Lower lobe of right lung (tissue), 2 donors: ENCODE data around the gene TMEM107. TPM values are rescaled to one million over a fixed set of nuclear protein-coding genes. Genes with fewer than 3 reads are reported as not detected.
A peak's percentile ranks its signal among the peaks of the same experiment; 100 is the strongest.

Experiments
- ATAC-seq, 2 donors: fragments of 200-7000 bp; cut with Tn5 transposase; one replicate each; pipeline ENCODE4 v1.9.1; 2020 to 2022; ENCODE audit warnings: mild to moderate bottlenecking in 2 of 2, moderate library complexity in 2 of 2
- DNase-seq: peaks from one replicate; pipeline ENCODE4 v3.0.0-alpha.2; 2020
- H3K27ac ChIP-seq: fragments of 200-600 bp; one replicate; pipeline ENCODE4 v1.8.0; 2022
- H3K27me3 ChIP-seq: fragments of 200-600 bp; one replicate; pipeline ENCODE4 v1.8.0; 2022; ENCODE audit warnings: low read depth
- H3K36me3 ChIP-seq: fragments of 200-600 bp; one replicate; pipeline ENCODE4 v1.8.0; 2022; ENCODE audit warnings: mild to moderate bottlenecking
- H3K4me1 ChIP-seq: fragments of 200-600 bp; one replicate; pipeline ENCODE4 v1.8.0; 2022
- H3K4me3 ChIP-seq: fragments of 200-600 bp; one replicate; pipeline ENCODE4 v1.8.0; 2022; ENCODE audit warnings: mild to moderate bottlenecking
- H3K9me3 ChIP-seq: fragments of 200-600 bp; one replicate; pipeline ENCODE4 v1.8.0; 2022
- intact Hi-C: fragments of 100-400 bp; cut with DNase I; formaldehyde crosslinking; loops from one replicate; pipeline ENCODE4 v1.11.0; 2022
- total RNA-seq: library from RNA; stranded (reverse); fragmentation: NEBNext Ultra II Directional; extraction: Animal tissue kit (Norgen Biotek cat#: 25700); gene quantifications from one replicate; pipeline ENCODE4 v1.2.1, GENCODE V29; 2021
- TF ChIP-seq, protein P1 (sequence below): fragments of 200-600 bp; IDR thresholded peaks from one replicate; pipeline ENCODE4 v1.8.0; 2022; ENCODE audit warnings: antibody characterized with exemption, mild to moderate bottlenecking
- donor health status: DM: no; HTN: yes; CAD: no; lungs with severe emphysema.

The TMEM107 gene
- total RNA-seq, 1 donor from 2014 or later, result 12.9 TPM

DNA sequence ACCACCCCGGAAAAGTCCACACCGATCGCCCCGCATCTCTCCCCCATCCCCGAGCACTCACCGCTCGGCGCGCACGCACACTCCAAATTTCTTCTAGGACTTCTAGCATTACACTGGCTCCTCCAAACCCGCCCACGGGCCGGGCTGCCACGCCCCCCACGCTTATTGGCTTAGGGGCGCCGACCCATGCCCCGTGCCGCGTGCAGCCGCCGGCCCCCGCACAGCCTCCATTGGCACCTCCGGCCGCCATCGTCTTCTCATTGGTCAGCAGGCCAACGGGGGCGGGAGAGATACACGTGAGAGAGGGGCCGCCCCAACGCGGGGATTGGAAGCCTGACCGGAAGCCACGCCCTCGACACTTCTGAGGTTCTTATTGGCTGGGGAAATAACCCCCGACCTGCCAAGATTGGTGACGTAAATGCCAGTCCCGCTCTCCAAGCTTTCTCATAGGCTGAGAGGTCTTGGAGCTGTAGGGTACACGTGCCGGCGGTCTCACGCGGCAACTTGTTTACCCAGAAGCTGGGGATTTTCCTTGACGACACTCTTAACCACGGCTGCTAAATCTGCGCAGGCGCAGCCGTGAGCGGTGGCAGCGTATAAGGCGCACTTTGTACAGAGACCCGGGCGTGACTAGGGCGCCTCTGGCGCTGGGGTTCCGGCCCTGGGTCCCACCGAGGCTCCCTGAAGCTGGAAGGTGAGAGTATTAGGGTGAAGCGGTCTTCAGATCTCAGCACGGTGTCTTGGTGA lies 19.8 kb downstream of the TMEM107 start:
- ATAC-seq, result peak; percentile 71 to 85
- TF ChIP-seq, protein P1, sequence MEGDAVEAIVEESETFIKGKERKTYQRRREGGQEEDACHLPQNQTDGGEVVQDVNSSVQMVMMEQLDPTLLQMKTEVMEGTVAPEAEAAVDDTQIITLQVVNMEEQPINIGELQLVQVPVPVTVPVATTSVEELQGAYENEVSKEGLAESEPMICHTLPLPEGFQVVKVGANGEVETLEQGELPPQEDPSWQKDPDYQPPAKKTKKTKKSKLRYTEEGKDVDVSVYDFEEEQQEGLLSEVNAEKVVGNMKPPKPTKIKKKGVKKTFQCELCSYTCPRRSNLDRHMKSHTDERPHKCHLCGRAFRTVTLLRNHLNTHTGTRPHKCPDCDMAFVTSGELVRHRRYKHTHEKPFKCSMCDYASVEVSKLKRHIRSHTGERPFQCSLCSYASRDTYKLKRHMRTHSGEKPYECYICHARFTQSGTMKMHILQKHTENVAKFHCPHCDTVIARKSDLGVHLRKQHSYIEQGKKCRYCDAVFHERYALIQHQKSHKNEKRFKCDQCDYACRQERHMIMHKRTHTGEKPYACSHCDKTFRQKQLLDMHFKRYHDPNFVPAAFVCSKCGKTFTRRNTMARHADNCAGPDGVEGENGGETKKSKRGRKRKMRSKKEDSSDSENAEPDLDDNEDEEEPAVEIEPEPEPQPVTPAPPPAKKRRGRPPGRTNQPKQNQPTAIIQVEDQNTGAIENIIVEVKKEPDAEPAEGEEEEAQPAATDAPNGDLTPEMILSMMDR, result peak; percentile 5
- peaks cover 67% of the 10 kb centered on the region for H3K4me1 ChIP-seq
- H3K4me3 ChIP-seq, result peak overlapping the region; percentile 73
- H3K27me3 ChIP-seq, result no peaks in the 10 kb centered on the region
- no peaks in the 10 kb centered on the region for H3K9me3 ChIP-seq
- peak; percentile 100 for DNase-seq
- peak overlapping the region; percentile 99 for H3K27ac ChIP-seq
- H3K36me3 ChIP-seq, result peaks cover 34% of the 10 kb centered on the region
- intact Hi-C loops, result no loop called here

DNA sequence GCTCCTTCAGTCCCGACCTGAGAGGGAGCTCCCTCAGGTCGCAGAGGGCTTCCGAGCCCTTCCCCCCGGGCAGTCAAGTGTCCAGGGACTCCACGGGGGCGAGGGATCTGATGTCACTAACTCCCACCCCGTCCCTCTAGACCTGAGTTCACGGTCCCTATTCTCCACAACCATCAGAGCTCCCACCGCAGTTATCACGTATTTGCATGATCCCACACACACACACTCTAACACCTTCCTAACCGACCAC lies 20.3 kb downstream of the TMEM107 start:
- no peaks in the 10 kb centered on the region for H3K27me3 ChIP-seq
- peaks cover 67% of the 10 kb centered on the region for H3K4me1 ChIP-seq
- peaks cover 30% of the 10 kb centered on the region for H3K36me3 ChIP-seq
- TF ChIP-seq, protein P1, result no peak
- peak overlapping the region; percentile 99 for H3K27ac ChIP-seq
- no peak for ATAC-seq
- no peaks in the 10 kb centered on the region for H3K9me3 ChIP-seq
- DNase-seq, result no peak
- H3K4me3 ChIP-seq, result peak overlapping the region; percentile 73
- intact Hi-C loops, result no loop called here

DNA sequence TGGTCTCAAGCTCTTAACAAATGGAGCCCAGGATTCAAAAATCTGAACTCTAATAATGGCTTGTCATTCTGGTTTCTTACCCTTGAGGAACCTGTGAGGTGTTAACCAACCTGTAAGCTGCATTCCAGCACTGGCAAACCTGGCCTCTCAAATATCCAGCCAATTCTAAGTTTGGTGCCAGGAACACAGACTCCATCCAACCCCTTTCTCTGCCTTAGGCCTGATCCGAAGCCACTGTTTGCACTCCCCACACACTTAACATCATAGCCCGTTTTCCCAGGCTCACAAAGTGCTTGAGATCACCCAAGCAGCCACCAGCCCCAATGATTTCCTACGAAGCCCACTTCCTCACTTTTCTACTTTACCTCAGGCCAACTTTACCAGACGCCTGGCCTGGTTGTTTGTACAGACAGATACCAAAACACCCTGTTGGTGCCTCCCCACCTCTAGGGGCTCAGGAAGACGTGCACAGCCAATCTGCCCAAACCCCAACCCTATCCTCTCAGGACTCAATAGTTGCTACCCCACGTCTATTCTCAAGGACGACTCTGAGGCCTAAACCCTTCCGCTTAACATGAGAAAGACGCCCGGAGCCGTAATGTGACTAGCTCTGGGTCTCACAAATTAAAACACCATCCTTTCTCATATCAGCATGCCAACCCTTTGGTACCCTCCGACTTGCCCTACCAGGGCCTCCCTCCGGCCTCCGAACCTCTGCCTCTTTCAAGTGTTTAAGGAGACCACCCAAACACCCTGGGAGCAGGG lies 20.8 kb downstream of the TMEM107 start:
- DNase-seq (peak; percentile 45), ATAC-seq (no peak)
- Histone ChIP-seq H3K4me3 (peak overlapping the region; percentile 73), H3K36me3 (peaks cover 31% of the 10 kb centered on the region), H3K27me3 (no peaks in the 10 kb centered on the region), H3K4me1 (peaks cover 67% of the 10 kb centered on the region), H3K27ac (peak overlapping the region; percentile 99), H3K9me3 (no peaks in the 10 kb centered on the region)
- intact Hi-C loops, result no loop called here
- TF ChIP-seq, protein P1, result no peak

GRCh38 chr17:8154608-8155155 lies 21.5 kb downstream of the TMEM107 start:
- H3K4me3 ChIP-seq, result peak overlapping the region; percentile 73
- intact Hi-C loops, result no loop called here
- TF ChIP-seq, protein P1, result no peak
- no peak for ATAC-seq
- no peaks in the 10 kb centered on the region for H3K9me3 ChIP-seq
- H3K4me1 ChIP-seq, result peaks cover 70% of the 10 kb centered on the region
- H3K27ac ChIP-seq, result peak overlapping the region; percentile 99
- peaks cover 33% of the 10 kb centered on the region for H3K36me3 ChIP-seq
- no peak for DNase-seq
- H3K27me3 ChIP-seq, result no peaks in the 10 kb centered on the region

- Histone ChIP-seq H3K4me1 (peaks cover 70% of the 10 kb centered on the region), H3K36me3 (peaks cover 33% of the 10 kb centered on the region), H3K27me3 (no peaks in the 10 kb centered on the region), H3K27ac (peak overlapping the region; percentile 99), H3K9me3 (no peaks in the 10 kb centered on the region), H3K4me3 (peak overlapping the region; percentile 73)
- intact Hi-C loops, result no loop called here
- peak; percentile 99 for DNase-seq
- peak; percentile 57 to 64 for ATAC-seq
- TF ChIP-seq, protein P1, result no peak
These were observed 22.1 kb downstream of the TMEM107 start for GRCh38 chr17:8153957-8154607.
